NT2/D1 (cell line): ENCODE results near the gene SLC66A1.

ENCODE experiments used
- DNase-seq: peaks from one replicate; pipeline ENCODE4 v3.0.0-alpha.2; 2011; ENCODE audit warnings: low read depth, low spot score
- H3K27me3 ChIP-seq: 2 replicates; pipeline ENCODE4 v1.6.0; 2011; ENCODE audit warnings: mild to moderate bottlenecking; ENCODE audit not compliant: insufficient read length, insufficient read depth
- H3K36me3 ChIP-seq: 2 replicates; pipeline ENCODE4 v1.6.1; 2011; ENCODE audit warnings: mild to moderate bottlenecking, low read length, mixed read lengths; ENCODE audit not compliant: insufficient read depth, insufficient read length
- H3K4me1 ChIP-seq: 2 replicates; pipeline ENCODE4 v1.5.1; 2011; ENCODE audit not compliant: insufficient read depth, insufficient read length
- H3K4me3 ChIP-seq: 2 replicates; pipeline ENCODE4 v1.5.1; 2011; ENCODE audit warnings: low read depth; ENCODE audit not compliant: insufficient read length
- H3K9ac ChIP-seq: 2 replicates; pipeline ENCODE4 v1.6.0; 2011; ENCODE audit warnings: low read depth; ENCODE audit not compliant: insufficient read length
- H3K9me3 ChIP-seq: 2 replicates; pipeline ENCODE4 v1.5.1; 2011; ENCODE audit warnings: mild to moderate bottlenecking, low read length; ENCODE audit not compliant: insufficient read depth
- SUZ12 ChIP-seq: IDR thresholded peaks from 2 replicates; pipeline ENCODE4 v1.6.1; 2011; ENCODE audit not compliant: insufficient read length, insufficient read depth; ENCODE audit errors: extremely low read depth
- YY1 ChIP-seq: IDR thresholded peaks from 2 replicates; pipeline ENCODE4 v1.6.1; 2011; ENCODE audit not compliant: insufficient read length, insufficient read depth
- ZNF274 ChIP-seq: IDR thresholded peaks from 2 replicates; pipeline ENCODE4 v1.6.1; 2011; ENCODE audit warnings: mild to moderate bottlenecking, low read depth, low read length

Gene SLC66A1

DNA sequence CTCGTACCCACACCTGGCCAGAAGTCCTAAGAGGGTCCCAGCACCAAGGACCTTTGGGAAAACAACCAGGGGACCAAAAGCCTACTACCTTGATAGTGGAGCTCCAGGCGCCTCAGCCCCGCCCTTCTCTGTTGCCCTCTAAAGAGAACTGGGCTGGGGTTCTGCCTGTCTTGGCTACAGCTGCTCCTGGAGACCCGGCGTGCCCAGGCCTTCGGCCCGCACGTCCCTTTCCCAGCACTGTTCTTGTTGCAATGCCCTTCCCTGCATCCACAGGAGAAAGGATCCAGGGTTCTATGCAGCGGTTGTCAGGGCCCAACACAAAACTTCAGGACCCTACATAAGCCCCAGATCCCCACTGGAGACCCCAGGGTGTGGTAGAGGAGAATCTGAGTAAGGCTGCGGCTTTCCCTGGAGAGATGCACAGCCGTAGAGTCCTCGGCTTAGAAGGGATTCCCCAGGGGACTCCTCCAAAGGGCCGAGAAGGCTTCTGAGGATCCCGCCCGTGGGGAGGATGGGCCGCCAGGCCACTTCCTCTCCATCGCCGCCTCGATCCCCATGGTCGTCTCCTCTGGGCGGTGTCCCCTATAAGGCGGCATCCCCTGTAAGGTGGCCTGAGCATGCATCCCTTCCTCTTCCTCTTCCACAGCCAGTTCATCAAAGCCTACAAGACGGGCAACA lies 12.0 kb downstream of the SLC66A1 start:
- H3K4me1 ChIP-seq = peaks cover 3% of the 10 kb centered on the region
- no peak for TF ChIP-seq ZNF274
- no peak for TF ChIP-seq YY1
- TF ChIP-seq SUZ12 = no peak
- H3K27me3 ChIP-seq = no peaks in the 10 kb centered on the region
- no peak for DNase-seq
- no peak overlapping the region for H3K9ac ChIP-seq
- H3K9me3 ChIP-seq = no peaks in the 10 kb centered on the region
- H3K4me3 ChIP-seq = no peak overlapping the region
- H3K36me3 ChIP-seq = peaks cover 55% of the 10 kb centered on the region

DNA sequence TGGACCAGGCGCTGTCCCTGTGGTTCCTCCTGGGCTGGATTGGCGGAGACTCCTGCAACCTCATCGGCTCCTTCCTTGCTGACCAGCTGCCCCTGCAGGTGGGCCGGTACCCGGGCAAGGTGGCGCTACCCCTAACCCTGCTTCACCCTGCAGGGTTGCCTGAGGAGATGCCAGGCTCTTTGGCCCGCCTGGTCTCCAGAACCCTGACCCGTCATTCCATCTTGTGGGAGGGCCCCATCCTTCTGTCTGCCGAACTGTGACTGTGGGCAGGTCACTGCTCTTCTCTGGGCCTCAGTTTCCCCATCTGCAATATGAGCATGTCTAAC lies 12.5 kb downstream of the SLC66A1 start:
- DNase-seq = no peak
- H3K9me3 ChIP-seq = no peaks in the 10 kb centered on the region
- TF ChIP-seq YY1 (no peak), SUZ12 (no peak), ZNF274 (no peak)
- no peak overlapping the region for H3K4me3 ChIP-seq
- peaks cover 3% of the 10 kb centered on the region for H3K4me1 ChIP-seq
- H3K9ac ChIP-seq = no peak overlapping the region
- H3K27me3 ChIP-seq = no peaks in the 10 kb centered on the region
- peaks cover 57% of the 10 kb centered on the region for H3K36me3 ChIP-seq

DNA sequence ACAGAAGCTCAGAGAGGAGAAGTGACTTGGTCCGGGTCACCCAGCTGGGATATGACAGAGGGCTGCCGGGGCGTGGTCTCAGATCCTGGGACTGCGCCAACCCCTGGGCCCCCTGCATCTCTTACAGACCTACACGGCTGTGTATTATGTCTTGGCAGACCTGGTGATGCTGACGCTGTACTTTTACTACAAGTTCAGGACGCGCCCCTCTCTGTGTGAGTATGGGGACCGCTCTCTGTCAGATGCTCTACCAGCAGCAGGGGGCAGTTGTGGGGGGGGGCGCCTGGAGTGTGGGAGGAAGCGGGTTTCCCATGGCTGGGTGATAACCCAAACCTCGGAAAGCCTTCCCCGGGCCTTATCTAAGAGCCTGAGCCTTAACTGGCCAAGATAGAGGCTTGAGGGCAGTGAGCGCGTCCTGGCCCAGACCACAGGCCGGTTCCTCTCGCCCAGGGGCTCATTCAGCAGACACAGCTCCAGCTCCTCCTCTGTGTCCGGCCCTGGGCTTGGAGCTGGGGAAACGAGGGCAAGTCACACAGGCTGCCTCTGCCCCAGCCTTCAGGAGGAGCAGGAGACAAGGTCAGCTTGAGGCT lies 13.3 kb downstream of the SLC66A1 start:
- TF ChIP-seq ZNF274 = no peak
- no peak for TF ChIP-seq YY1
- TF ChIP-seq SUZ12 = no peak
- peaks cover 3% of the 10 kb centered on the region for H3K4me1 ChIP-seq
- DNase-seq = no peak
- peaks cover 63% of the 10 kb centered on the region for H3K36me3 ChIP-seq
- H3K27me3 ChIP-seq = no peaks in the 10 kb centered on the region
- H3K4me3 ChIP-seq = no peak overlapping the region
- no peaks in the 10 kb centered on the region for H3K9me3 ChIP-seq
- no peak overlapping the region for H3K9ac ChIP-seq

DNA sequence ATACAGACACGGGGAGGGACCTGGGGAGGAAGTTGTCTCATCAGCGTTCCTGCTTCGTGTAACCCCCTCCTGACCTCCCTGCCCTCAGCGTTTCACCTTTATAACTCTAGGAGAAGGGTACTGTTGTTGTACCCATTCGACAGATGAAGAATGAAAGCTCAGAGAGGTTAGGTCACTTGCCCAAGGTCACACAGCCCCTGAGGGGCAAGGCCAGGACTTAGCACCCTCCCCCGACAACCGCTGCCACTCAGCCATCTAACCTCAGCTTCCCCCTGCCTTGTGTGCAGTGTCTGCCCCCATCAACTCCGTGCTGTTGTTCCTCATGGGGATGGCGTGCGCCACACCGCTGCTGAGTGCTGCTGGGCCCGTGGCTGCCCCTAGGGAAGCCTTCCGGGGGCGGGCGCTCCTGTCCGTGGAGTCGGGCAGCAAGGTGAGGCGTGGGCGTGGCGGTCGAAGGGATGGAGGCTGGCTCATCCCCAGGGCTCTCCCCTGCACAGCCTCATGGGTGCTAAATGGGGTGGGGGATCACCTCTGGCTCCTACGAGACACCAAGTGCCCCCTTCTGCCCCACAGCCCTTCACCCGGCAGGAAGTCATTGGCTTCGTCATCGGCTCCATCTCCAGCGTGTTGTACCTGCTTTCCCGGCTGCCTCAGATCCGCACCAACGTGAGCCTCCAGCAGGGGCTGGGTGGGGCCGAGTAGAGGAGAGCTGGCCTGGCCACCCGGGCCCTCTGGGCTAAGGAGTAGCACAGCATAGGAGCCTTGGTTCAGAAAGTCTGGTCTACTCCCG lies 14.0 kb downstream of the SLC66A1 start:
- Histone ChIP-seq H3K9me3 (no peaks in the 10 kb centered on the region), H3K9ac (no peak overlapping the region), H3K4me3 (no peak overlapping the region), H3K36me3 (peaks cover 65% of the 10 kb centered on the region), H3K4me1 (peaks cover 3% of the 10 kb centered on the region), H3K27me3 (no peaks in the 10 kb centered on the region)
- no peak for TF ChIP-seq YY1
- TF ChIP-seq ZNF274 = no peak
- no peak for TF ChIP-seq SUZ12
- DNase-seq = no peak

DNA sequence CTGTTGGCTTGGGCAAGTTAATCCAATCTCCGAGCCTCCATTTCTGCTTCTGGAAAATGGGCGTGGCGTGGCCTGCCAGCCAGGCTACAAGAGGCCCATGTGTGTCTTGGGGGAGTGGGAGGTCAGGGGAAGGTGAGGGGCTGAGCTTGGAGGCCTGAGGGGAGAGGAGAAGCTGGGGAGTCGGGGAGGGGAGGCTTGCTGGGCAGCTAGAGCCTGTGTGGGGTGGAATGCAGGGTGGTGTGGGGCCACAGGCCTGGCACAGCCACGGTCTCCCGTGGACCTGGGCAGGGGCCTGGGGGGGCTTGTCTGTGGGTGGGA lies 14.6 kb downstream of the SLC66A1 start:
- no peak for DNase-seq
- Histone ChIP-seq H3K36me3 (peaks cover 63% of the 10 kb centered on the region), H3K4me1 (peaks cover 3% of the 10 kb centered on the region), H3K9ac (no peak overlapping the region), H3K9me3 (no peaks in the 10 kb centered on the region), H3K27me3 (no peaks in the 10 kb centered on the region), H3K4me3 (no peak overlapping the region)
- no peak for TF ChIP-seq YY1
- TF ChIP-seq ZNF274 = no peak
- no peak for TF ChIP-seq SUZ12

DNA sequence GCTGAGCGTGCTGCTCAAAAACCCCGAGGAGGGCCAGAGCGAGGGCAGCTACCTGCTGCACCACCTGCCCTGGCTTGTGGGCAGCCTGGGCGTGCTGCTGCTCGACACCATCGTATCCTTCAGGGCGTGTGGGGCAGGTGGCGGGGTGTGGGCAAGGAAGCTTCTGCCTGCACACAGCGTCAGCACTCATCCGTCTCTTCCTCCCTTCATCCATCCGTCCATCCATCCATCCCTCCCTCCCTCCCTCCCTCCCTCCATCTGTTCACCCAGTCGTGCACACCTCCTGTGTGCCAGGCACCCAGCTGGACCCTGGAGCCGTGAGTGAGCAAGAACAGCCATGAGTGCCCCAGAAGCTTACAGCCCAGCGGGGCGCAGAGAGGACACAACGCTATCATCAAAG lies 15.2 kb downstream of the SLC66A1 start:
- no peaks in the 10 kb centered on the region for H3K9me3 ChIP-seq
- H3K4me1 ChIP-seq = peaks cover 3% of the 10 kb centered on the region
- H3K9ac ChIP-seq = no peak overlapping the region
- H3K27me3 ChIP-seq = no peaks in the 10 kb centered on the region
- H3K36me3 ChIP-seq = peaks cover 63% of the 10 kb centered on the region
- DNase-seq = no peak
- H3K4me3 ChIP-seq = no peak overlapping the region
- no peak for TF ChIP-seq YY1
- TF ChIP-seq ZNF274 = no peak

DNA sequence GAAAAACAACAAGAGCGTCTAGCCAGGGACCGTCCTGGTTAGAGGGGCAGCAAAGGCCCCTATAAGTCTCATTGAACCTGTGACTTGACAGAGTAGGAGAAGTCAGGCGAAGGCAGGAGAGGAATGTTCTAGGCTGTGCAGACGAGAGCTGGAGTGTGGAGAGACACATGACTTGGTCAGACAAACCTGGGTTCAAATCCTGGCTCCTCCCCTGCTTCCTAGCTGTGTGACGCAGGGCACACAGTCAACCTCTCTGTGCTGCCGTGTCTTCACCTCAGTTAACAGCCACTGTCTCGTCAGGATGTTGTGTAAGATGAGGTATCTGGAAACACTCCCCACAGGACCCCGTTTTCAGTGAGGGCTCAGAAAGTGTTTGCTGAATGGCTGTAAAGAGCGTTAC lies 15.6 kb downstream of the SLC66A1 start:
- no peaks in the 10 kb centered on the region for H3K9me3 ChIP-seq
- H3K9ac ChIP-seq = no peak overlapping the region
- peaks cover 3% of the 10 kb centered on the region for H3K4me1 ChIP-seq
- no peaks in the 10 kb centered on the region for H3K27me3 ChIP-seq
- peaks cover 64% of the 10 kb centered on the region for H3K36me3 ChIP-seq
- no peak for TF ChIP-seq YY1
- TF ChIP-seq SUZ12 = no peak
- no peak for TF ChIP-seq ZNF274
- DNase-seq = no peak
- no peak overlapping the region for H3K4me3 ChIP-seq
